CD14-positive monocyte (primary cell): ENCODE results near the gene RUVBL1. TPM values are rescaled to one million over a fixed set of nuclear protein-coding genes. Genes with fewer than 3 reads are reported as not detected.

Experiments used
- DNase-seq, 3 donors: peaks; one replicate each; pipeline ENCODE4 v3.0.0-alpha.2; 2011 to 2022
- H2AFZ ChIP-seq: 2 replicates; pipeline ENCODE4 v1.6.0; 2012; ENCODE audit warnings: mild to moderate bottlenecking, low read depth, low read length, inconsistent platforms; ENCODE audit not compliant: insufficient read depth, poor library complexity, severe bottlenecking
- H3K27ac ChIP-seq, 2 donors: 1 replicate in 1 of 2; 2 replicates in 1 of 2; pipeline ENCODE4 v1.5.1; 2012 to 2013; ENCODE audit warnings: low read length in 2 of 2, control low read depth in 1 of 2, inconsistent platforms in 1 of 2, low read depth in 1 of 2, mild to moderate bottlenecking in 1 of 2
- H3K27me3 ChIP-seq, 2 donors: one replicate each; pipeline versions ENCODE4 v1.6.0 to v1.6.1; 2011 to 2013; ENCODE audit warnings: low read length in 2 of 2; ENCODE audit not compliant: control insufficient read depth in 2 of 2, insufficient read depth in 2 of 2
- H3K36me3 ChIP-seq, 2 donors: replicated peaks in 1 of 2; 1 replicate in 1 of 2; 2 replicates in 1 of 2; pipeline versions ENCODE4 v1.5.1 to v1.6.1; 2012 to 2013; ENCODE audit warnings: low read length in 2 of 2, control low read depth in 1 of 2, inconsistent platforms in 1 of 2, mild to moderate bottlenecking in 1 of 2; ENCODE audit not compliant: insufficient read depth in 2 of 2, control insufficient read depth in 1 of 2
- H3K4me1 ChIP-seq, 2 donors: 1 replicate in 1 of 2; 2 replicates in 1 of 2; pipeline versions ENCODE4 v1.5.1 to v1.6.1; 2012 to 2013; ENCODE audit warnings: low read length in 2 of 2, control low read depth in 1 of 2, inconsistent platforms in 1 of 2, mild to moderate bottlenecking in 1 of 2, moderate library complexity in 1 of 2; ENCODE audit not compliant: insufficient read depth in 2 of 2, control insufficient read depth in 1 of 2
- H3K4me2 ChIP-seq: replicated peaks from 2 replicates; pipeline ENCODE3; 2012; ENCODE audit warnings: low read length, moderate library complexity, mild to moderate bottlenecking; ENCODE audit not compliant: poor library complexity, severe bottlenecking; ENCODE audit errors: extremely low read depth
- H3K4me3 ChIP-seq, 3 experiments: fragments of 200-600 bp in 1 of 3; sonication (generic) in 1 of 3; replicated peaks in 1 of 3; 1 replicate in 2 of 3; 2 replicates in 1 of 3; pipeline ENCODE4 v1.5.1; 2011 to 2013; ENCODE audit warnings: low read length in 3 of 3, mild to moderate bottlenecking in 3 of 3, control low read depth in 2 of 3, low read depth in 2 of 3, inconsistent platforms in 1 of 3, moderate library complexity in 1 of 3
- H3K79me2 ChIP-seq: 2 replicates; pipeline ENCODE4 v1.6.0; 2012; ENCODE audit warnings: mild to moderate bottlenecking, control low read depth, inconsistent platforms, low read length, moderate library complexity; ENCODE audit not compliant: insufficient read depth
- H3K9ac ChIP-seq: 2 replicates; pipeline ENCODE4 v1.6.0; 2017; ENCODE audit warnings: low read length, mild to moderate bottlenecking; ENCODE audit not compliant: insufficient read depth, poor library complexity, severe bottlenecking
- H3K9me3 ChIP-seq, 2 donors: replicated peaks in 1 of 2; 1 replicate in 1 of 2; 2 replicates in 1 of 2; pipeline versions ENCODE4 v1.5.1 to v1.6.1; 2012 to 2013; ENCODE audit warnings: low read length in 2 of 2, control low read depth in 1 of 2; ENCODE audit not compliant: control insufficient read depth in 1 of 2, insufficient read depth in 1 of 2
- H4K20me1 ChIP-seq: 2 replicates; pipeline ENCODE4 v1.6.0; 2012; ENCODE audit warnings: mild to moderate bottlenecking, low read length, control low read depth, moderate library complexity; ENCODE audit not compliant: insufficient read depth
- H3K27ac Mint-ChIP-seq, 7 donors: one replicate each; pipeline ENCODE4 v1.8.0; 2020; ENCODE audit warnings: mild to moderate bottlenecking in 7 of 7, mixed read lengths in 7 of 7, moderate library complexity in 6 of 7, inconsistent platforms in 2 of 7
- H3K27me3 Mint-ChIP-seq, 3 donors: one replicate each; pipeline ENCODE4 v1.8.0; 2021 to 2022; ENCODE audit warnings: low read depth in 3 of 3, mild to moderate bottlenecking in 3 of 3, mixed read lengths in 3 of 3, moderate library complexity in 3 of 3, inconsistent platforms in 1 of 3
- H3K36me3 Mint-ChIP-seq, 2 donors: one replicate each; pipeline ENCODE4 v1.8.0; 2020; ENCODE audit warnings: mixed read lengths in 2 of 2, inconsistent platforms in 1 of 2, mild to moderate bottlenecking in 1 of 2
- H3K4me1 Mint-ChIP-seq: one replicate; pipeline ENCODE4 v1.8.0; 2020; ENCODE audit warnings: mild to moderate bottlenecking, mixed read lengths
- H3K4me3 Mint-ChIP-seq, 2 donors: one replicate each; pipeline ENCODE4 v1.8.0; 2020; ENCODE audit warnings: mild to moderate bottlenecking in 2 of 2, mixed read lengths in 2 of 2, moderate library complexity in 1 of 2
- H3K9me3 Mint-ChIP-seq, 7 donors: one replicate each; pipeline ENCODE4 v1.8.0; 2020 to 2022; ENCODE audit warnings: mixed read lengths in 7 of 7, mild to moderate bottlenecking in 6 of 7, moderate library complexity in 6 of 7, inconsistent platforms in 2 of 7
- WGBS: methylation state at CpG from one replicate; pipeline ENCODE4 v1.1.5; 2013; ENCODE audit warnings: missing lambda C conversion rate; ENCODE audit not compliant: insufficient coverage; 5-methylcytosine and 5-hydroxymethylcytosine counted together
- intact Hi-C, 2 donors: fragments of 100-400 bp; cut with micrococcal nuclease; formaldehyde crosslinking; loops; one replicate each; pipeline versions ENCODE4 v1.15.0 to v1.15.1; 2023
- polyA plus RNA-seq, 3 donors: library from polyadenylated mRNA; depleted of rRNA in 1 of 3; unstranded in 2 of 3; stranded (reverse) in 1 of 3; fragments of 300-500 nt in 2 of 3; fragments of >200 nt in 1 of 3; fragmentation: Illumina TruSeq in 2 of 3; gene quantifications; 1 replicate in 2 of 3; 2 replicates in 1 of 3; pipeline ENCODE4 v1.2.3, GENCODE V29; 2012 to 2021
- TF ChIP-seq, protein P1 (sequence below): fragments of 200-600 bp; IDR thresholded peaks from one replicate; pipeline ENCODE4 v1.8.0; 2022; ENCODE audit warnings: antibody characterized with exemption, mild to moderate bottlenecking

Gene RUVBL1
- polyA plus RNA-seq, 3 donors = 11.0 to 16.2 (median 14.4) TPM

DNA sequence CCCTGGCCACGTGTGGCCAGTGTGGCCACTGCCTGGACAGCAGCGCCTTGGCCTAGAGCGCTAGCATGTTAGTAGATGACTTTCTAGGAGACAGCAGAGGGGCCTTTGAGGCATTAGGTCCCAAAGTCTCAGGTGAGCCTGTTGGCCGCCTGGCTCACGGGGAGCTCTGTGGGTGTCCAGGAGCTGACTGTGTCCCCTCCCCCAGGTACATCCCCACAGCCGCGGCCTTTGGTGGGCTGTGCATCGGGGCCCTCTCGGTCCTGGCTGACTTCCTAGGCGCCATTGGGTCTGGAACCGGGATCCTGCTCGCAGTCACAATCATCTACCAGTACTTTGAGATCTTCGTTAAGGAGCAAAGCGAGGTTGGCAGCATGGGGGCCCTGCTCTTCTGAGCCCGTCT, 54.3 kb downstream of the RUVBL1 start:
- peaks cover 86% of the 10 kb centered on the region for H4K20me1 ChIP-seq
- TF ChIP-seq, protein P1, sequence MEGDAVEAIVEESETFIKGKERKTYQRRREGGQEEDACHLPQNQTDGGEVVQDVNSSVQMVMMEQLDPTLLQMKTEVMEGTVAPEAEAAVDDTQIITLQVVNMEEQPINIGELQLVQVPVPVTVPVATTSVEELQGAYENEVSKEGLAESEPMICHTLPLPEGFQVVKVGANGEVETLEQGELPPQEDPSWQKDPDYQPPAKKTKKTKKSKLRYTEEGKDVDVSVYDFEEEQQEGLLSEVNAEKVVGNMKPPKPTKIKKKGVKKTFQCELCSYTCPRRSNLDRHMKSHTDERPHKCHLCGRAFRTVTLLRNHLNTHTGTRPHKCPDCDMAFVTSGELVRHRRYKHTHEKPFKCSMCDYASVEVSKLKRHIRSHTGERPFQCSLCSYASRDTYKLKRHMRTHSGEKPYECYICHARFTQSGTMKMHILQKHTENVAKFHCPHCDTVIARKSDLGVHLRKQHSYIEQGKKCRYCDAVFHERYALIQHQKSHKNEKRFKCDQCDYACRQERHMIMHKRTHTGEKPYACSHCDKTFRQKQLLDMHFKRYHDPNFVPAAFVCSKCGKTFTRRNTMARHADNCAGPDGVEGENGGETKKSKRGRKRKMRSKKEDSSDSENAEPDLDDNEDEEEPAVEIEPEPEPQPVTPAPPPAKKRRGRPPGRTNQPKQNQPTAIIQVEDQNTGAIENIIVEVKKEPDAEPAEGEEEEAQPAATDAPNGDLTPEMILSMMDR = no peak

DNA sequence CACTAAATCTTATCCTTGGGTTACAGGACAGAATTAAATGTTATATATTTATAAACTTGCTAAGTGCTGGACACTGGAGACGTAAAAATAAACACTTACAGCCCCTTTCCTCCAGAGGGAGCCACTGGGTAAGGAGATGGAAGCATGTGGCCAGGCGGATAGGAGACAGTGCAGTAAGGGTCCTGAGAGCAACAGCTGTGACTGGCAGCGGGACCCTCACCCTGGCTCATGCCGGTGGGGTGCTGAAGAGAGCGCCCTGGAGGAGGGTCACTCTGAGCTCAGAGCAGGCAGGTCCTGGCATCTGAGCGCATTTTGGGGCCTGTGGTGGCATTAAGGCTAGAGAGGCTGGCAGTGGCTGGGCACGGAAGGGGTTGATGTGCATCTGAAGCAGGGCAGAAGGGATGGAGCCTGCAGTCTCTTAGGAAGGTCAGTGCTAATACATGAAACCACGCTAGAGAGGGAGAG, 55.4 kb downstream of the RUVBL1 start:
- Histone ChIP-seq H3K27ac (peak overlapping the region in 1 of 2 donors; percentile 29), H3K79me2 (peaks cover 21% of the 10 kb centered on the region), H3K9ac (no peak overlapping the region), H3K36me3 (peaks cover 94 to 99% of the 10 kb centered on the region in 2 donors), H4K20me1 (peaks cover 90% of the 10 kb centered on the region), H3K9me3 (no peaks in the 10 kb centered on the region), H3K27me3 (no peaks in the 10 kb centered on the region), H3K4me2 (no peak overlapping the region), H3K4me1 (peaks cover 2 to 8% of the 10 kb centered on the region in 2 donors), H2AFZ (no peak overlapping the region), H3K4me3 (no peak overlapping the region)
- H3K27ac Mint-ChIP-seq = peak overlapping the region in 4 of 7 donors; percentile 43 to 68 (median 54)
- peak in 2 of 3 donors; percentile 30 to 35 for DNase-seq
- TF ChIP-seq, protein P1 = peak; percentile 75
- H3K27me3 Mint-ChIP-seq = no peaks in the 10 kb centered on the region
- peaks cover 8% of the 10 kb centered on the region for H3K4me1 Mint-ChIP-seq
- no peak overlapping the region for H3K4me3 Mint-ChIP-seq
- no peaks in the 10 kb centered on the region for H3K9me3 Mint-ChIP-seq
- WGBS = 96% methylated on average over 7 of the region's 8 CpGs
- intact Hi-C loops = no loop called here
- peaks cover 76 to 97% of the 10 kb centered on the region in 2 donors for H3K36me3 Mint-ChIP-seq

More for the DNA sequence above, 54.3 kb downstream of the RUVBL1 start:
- peak overlapping the region in 1 of 7 donors; percentile 60 for H3K27ac Mint-ChIP-seq
- Histone ChIP-seq H2AFZ (no peak overlapping the region), H3K79me2 (peaks cover 21% of the 10 kb centered on the region), H3K36me3 (peaks cover 85 to 88% of the 10 kb centered on the region in 2 donors), H3K9me3 (no peaks in the 10 kb centered on the region), H3K27ac (no peak overlapping the region), H3K27me3 (no peaks in the 10 kb centered on the region), H3K4me2 (no peak overlapping the region), H3K4me1 (peaks cover 7 to 19% of the 10 kb centered on the region in 2 donors), H3K9ac (no peak overlapping the region), H3K4me3 (no peak overlapping the region)
- intact Hi-C loops = no loop called here
- WGBS = 97% methylated on average over 15 of the region's 15 CpGs
- DNase-seq = no peak
- H3K9me3 Mint-ChIP-seq = no peaks in the 10 kb centered on the region
- no peaks in the 10 kb centered on the region for H3K27me3 Mint-ChIP-seq
- no peak overlapping the region for H3K4me3 Mint-ChIP-seq
- H3K4me1 Mint-ChIP-seq = peaks cover 16% of the 10 kb centered on the region
- H3K36me3 Mint-ChIP-seq = peaks cover 66 to 86% of the 10 kb centered on the region in 2 donors
